Neural progenitor cell (in vitro differentiated cells): Measurements from ENCODE around the gene RASSF4. TPM values are rescaled to one million over a fixed set of nuclear protein-coding genes. Genes with fewer than 3 reads are reported as not detected.

Source experiments
- DNase-seq: peaks from one replicate; pipeline ENCODE4 v3.0.0-alpha.2; 2016; ENCODE audit warnings: low spot score
- H2AFZ ChIP-seq: fragments of 200-600 bp; sonication (generic); replicated peaks from 2 replicates; pipeline ENCODE4 v1.6.1; 2016; ENCODE audit warnings: antibody characterized with exemption
- H3F3A ChIP-seq: fragments of 200-600 bp; sonication (generic); 2 replicates; pipeline ENCODE4 v1.6.1; 2016; ENCODE audit warnings: antibody characterized with exemption, low read depth
- H3K27ac ChIP-seq: fragments of 200-600 bp; sonication (generic); 2 replicates; pipeline ENCODE4 v1.5.1; 2016; ENCODE audit warnings: mild to moderate bottlenecking
- H3K27me3 ChIP-seq: fragments of 200-600 bp; sonication (generic); 2 replicates; pipeline ENCODE4 v1.6.1; 2016; ENCODE audit warnings: mild to moderate bottlenecking, moderate library complexity
- H3K36me3 ChIP-seq: fragments of 200-600 bp; sonication (generic); 2 replicates; pipeline ENCODE4 v1.5.1; 2016
- H3K4me1 ChIP-seq: fragments of 200-600 bp; sonication (generic); 2 replicates; pipeline ENCODE4 v1.6.1; 2016; ENCODE audit warnings: mixed run types
- H3K4me2 ChIP-seq: fragments of 200-600 bp; sonication (generic); 2 replicates; pipeline ENCODE4 v1.6.1; 2016
- H3K4me3 ChIP-seq: fragments of 200-600 bp; sonication (generic); 2 replicates; pipeline ENCODE4 v1.5.1; 2016
- H3K79me2 ChIP-seq: fragments of 200-600 bp; sonication (generic); 2 replicates; pipeline ENCODE4 v1.6.1; 2016; ENCODE audit warnings: low read depth
- H3K9ac ChIP-seq: fragments of 200-600 bp; sonication (generic); 2 replicates; pipeline ENCODE4 v1.6.1; 2016
- H3K9me3 ChIP-seq: fragments of 200-600 bp; sonication (generic); 2 replicates; pipeline ENCODE4 v1.5.1; 2016; ENCODE audit warnings: low read depth
- H4K20me1 ChIP-seq: fragments of 200-600 bp; sonication (generic); 2 replicates; pipeline ENCODE4 v1.6.1; 2016; ENCODE audit warnings: low read depth
- H3K27ac Mint-ChIP-seq: 3 replicates; pipeline ENCODE4 v1.8.0; 2021; ENCODE audit warnings: mixed read lengths
- H3K27me3 Mint-ChIP-seq: 2 replicates; pipeline ENCODE4 v1.8.0; 2022; ENCODE audit warnings: low read depth, mild to moderate bottlenecking, inconsistent platforms, moderate library complexity, mixed read lengths; ENCODE audit not compliant: insufficient read depth
- H3K36me3 Mint-ChIP-seq: 3 replicates; pipeline ENCODE4 v1.8.0; 2021; ENCODE audit warnings: mixed read lengths
- H3K4me1 Mint-ChIP-seq: 3 replicates; pipeline ENCODE4 v1.8.0; 2021; ENCODE audit warnings: mixed read lengths
- H3K4me3 Mint-ChIP-seq: 3 replicates; pipeline ENCODE4 v1.8.0; 2021; ENCODE audit warnings: mild to moderate bottlenecking, moderate library complexity, mixed read lengths
- H3K9me3 Mint-ChIP-seq: 3 replicates; pipeline ENCODE4 v1.8.0; 2020; ENCODE audit warnings: mixed read lengths
- CTCF ChIP-seq: fragments of 200-600 bp; sonication (generic); IDR thresholded peaks from 2 replicates; pipeline ENCODE4 v1.5.1; 2017; ENCODE audit warnings: antibody characterized with exemption, mild to moderate bottlenecking
- EZH2 ChIP-seq: fragments of 200-600 bp; sonication (generic); IDR thresholded peaks from 2 replicates; pipeline ENCODE4 v1.6.1; 2017; ENCODE audit warnings: antibody characterized with exemption, mild to moderate bottlenecking, moderate library complexity
- EZH2phosphoT487 ChIP-seq: fragments of 200-600 bp; sonication (generic); IDR thresholded peaks from 2 replicates; pipeline ENCODE4 v1.6.1; 2017; ENCODE audit warnings: antibody characterized with exemption
- total RNA-seq: library from RNA; depleted of rRNA; stranded (reverse); fragments of >200 nt; gene quantifications from 2 replicates; pipeline ENCODE4 v1.2.3, GENCODE V29; 2015; ENCODE audit warnings: low replicate concordance

The RASSF4 gene
- total RNA-seq, 1 donor from 2014 or later = 3.1 TPM

DNA sequence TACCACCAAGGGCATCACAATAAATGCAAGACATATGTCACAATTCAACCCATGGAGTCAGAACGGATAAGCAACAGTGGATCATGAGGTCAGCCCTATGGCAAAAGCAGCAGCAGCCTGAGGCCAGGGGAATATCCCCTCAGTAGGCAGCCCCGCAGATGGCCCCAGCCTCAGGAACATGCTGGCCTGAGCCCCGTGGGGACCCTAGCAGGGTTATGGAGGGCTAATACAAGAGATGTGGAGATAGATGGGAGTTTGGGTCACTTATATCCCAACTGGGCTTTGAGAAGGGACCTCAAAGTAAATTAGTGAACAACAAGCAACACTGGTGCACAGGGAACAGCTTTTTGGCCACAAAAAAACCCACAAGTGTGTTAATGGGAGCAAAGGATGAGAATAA lies 39.4 kb upstream of the RASSF4 start:
- H3K36me3 Mint-ChIP-seq = no peaks in the 10 kb centered on the region
- H3K4me1 ChIP-seq = peaks cover 4% of the 10 kb centered on the region

GRCh38 chr10:44921061-44921460 lies 38.5 kb upstream of the RASSF4 start:
- peaks cover 10% of the 10 kb centered on the region for H3K9me3 Mint-ChIP-seq
- Histone ChIP-seq H3K9ac (no peak overlapping the region), H3K36me3 (no peaks in the 10 kb centered on the region), H3K4me1 (peaks cover 4% of the 10 kb centered on the region), H3K4me2 (no peak overlapping the region), H3K9me3 (no peaks in the 10 kb centered on the region), H3F3A (no peaks in the 10 kb centered on the region), H2AFZ (no peak overlapping the region), H3K27ac (no peak overlapping the region), H4K20me1 (no peaks in the 10 kb centered on the region), H3K4me3 (no peak overlapping the region), H3K79me2 (no peaks in the 10 kb centered on the region), H3K27me3 (no peaks in the 10 kb centered on the region)
- peaks cover 5% of the 10 kb centered on the region for H3K27me3 Mint-ChIP-seq
- TF ChIP-seq EZH2phosphoT487 (no peak), CTCF (no peak), EZH2 (no peak)
- H3K36me3 Mint-ChIP-seq = no peaks in the 10 kb centered on the region
- DNase-seq = no peak
- H3K27ac Mint-ChIP-seq = no peak overlapping the region
- H3K4me1 Mint-ChIP-seq = peaks cover 6% of the 10 kb centered on the region
- H3K4me3 Mint-ChIP-seq = no peak overlapping the region

More for the DNA sequence above, 39.4 kb upstream of the RASSF4 start:
- Histone ChIP-seq H4K20me1 (no peaks in the 10 kb centered on the region), H3K79me2 (no peaks in the 10 kb centered on the region), H3K4me3 (no peak overlapping the region), H3K27me3 (no peaks in the 10 kb centered on the region), H2AFZ (no peak overlapping the region), H3F3A (no peaks in the 10 kb centered on the region), H3K27ac (no peak overlapping the region), H3K9ac (no peak overlapping the region), H3K36me3 (no peaks in the 10 kb centered on the region), H3K4me2 (no peak overlapping the region), H3K9me3 (no peaks in the 10 kb centered on the region)
- Mint-ChIP-seq H3K4me3 (no peak overlapping the region), H3K9me3 (peaks cover 13% of the 10 kb centered on the region), H3K27me3 (peaks cover 9% of the 10 kb centered on the region), H3K27ac (no peak overlapping the region), H3K4me1 (peaks cover 11% of the 10 kb centered on the region)
- no peak for DNase-seq
- TF ChIP-seq EZH2 = no peak
- no peak for TF ChIP-seq CTCF
- no peak for TF ChIP-seq EZH2phosphoT487

DNA sequence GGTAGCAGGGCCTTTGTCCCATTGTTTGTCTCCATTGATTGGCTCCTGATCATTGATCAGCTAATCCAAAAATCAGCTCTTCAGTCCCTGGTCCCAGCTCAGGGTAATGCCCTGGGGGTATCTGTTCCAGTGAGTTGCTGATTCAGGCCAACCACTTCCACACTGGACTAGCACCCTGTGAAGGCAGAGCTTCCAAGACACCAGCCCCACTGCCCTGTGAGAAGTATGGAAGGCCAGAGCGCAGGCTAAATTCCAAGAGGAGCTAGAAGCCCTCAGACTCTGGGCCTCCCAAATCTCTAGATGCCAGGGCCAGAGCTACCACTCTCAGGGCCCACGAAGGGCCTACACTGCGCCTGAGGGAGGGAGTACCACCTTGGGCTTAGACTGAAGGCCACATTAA lies 38.1 kb upstream of the RASSF4 start:
- Histone ChIP-seq H3K9me3 (no peaks in the 10 kb centered on the region), H3K36me3 (no peaks in the 10 kb centered on the region), H4K20me1 (no peaks in the 10 kb centered on the region), H3K4me3 (no peak overlapping the region), H3K27me3 (no peaks in the 10 kb centered on the region), H3K9ac (no peak overlapping the region), H3K79me2 (no peaks in the 10 kb centered on the region), H2AFZ (no peak overlapping the region), H3K4me2 (no peak overlapping the region), H3K27ac (no peak overlapping the region), H3K4me1 (peaks cover 4% of the 10 kb centered on the region), H3F3A (no peaks in the 10 kb centered on the region)
- no peak for DNase-seq
- no peak overlapping the region for H3K27ac Mint-ChIP-seq
- no peak overlapping the region for H3K4me3 Mint-ChIP-seq
- H3K4me1 Mint-ChIP-seq = peaks cover 4% of the 10 kb centered on the region
- peaks cover 10% of the 10 kb centered on the region for H3K9me3 Mint-ChIP-seq
- peaks cover 5% of the 10 kb centered on the region for H3K27me3 Mint-ChIP-seq
- H3K36me3 Mint-ChIP-seq = no peaks in the 10 kb centered on the region
- TF ChIP-seq EZH2phosphoT487 (no peak), CTCF (no peak), EZH2 (no peak)
